ENCODE results near the gene C3orf33.

Gene C3orf33

GRCh38 chr3:155741603-155742002, 64.5 kb downstream of the C3orf33 start:
- no peak for DNase-seq (ENCODE audit: low spot score)

GRCh38 chr3:155741101-155741500, 65.0 kb downstream of the C3orf33 start:
- no peak for DNase-seq (ENCODE audit: low spot score)

GRCh38 chr3:155739154-155739553, 66.9 kb downstream of the C3orf33 start:
- no peak for DNase-seq (ENCODE audit: low spot score)

GRCh38 chr3:155738580-155739076, 67.5 kb downstream of the C3orf33 start:
- DNase-seq (ENCODE audit: low spot score): no peak

GRCh38 chr3:155737844-155738460, 68.1 kb downstream of the C3orf33 start:
- no peak for DNase-seq (ENCODE audit: low spot score)

- DNase-seq (ENCODE audit: low spot score): no peak
Observed at GRCh38 chr3:155736381-155736780, 69.7 kb downstream of the C3orf33 start.

GRCh38 chr3:155730843-155731242, 75.2 kb downstream of the C3orf33 start:
- DNase-seq (ENCODE audit: low spot score): no peak

GRCh38 chr3:155727836-155728235, 78.2 kb downstream of the C3orf33 start:
- DNase-seq (ENCODE audit: low spot score): no peak

- no peak for DNase-seq (ENCODE audit: low spot score)
Observed at GRCh38 chr3:155714295-155714718, 91.8 kb downstream of the C3orf33 start.

Data from CD4-positive, alpha-beta T cell treated with Interleukin-15 for 4 hours (primary cell).